GM23338 (cell line): ENCODE results near the gene HSP90AB1. TPM values are rescaled to one million over a fixed set of nuclear protein-coding genes. Genes with fewer than 3 reads are reported as not detected.

Experiments
- ATAC-seq: fragments of 200-7000 bp; cut with Tn5 transposase; 3 replicates; pipeline ENCODE4 v1.9.1; 2020
- DNase-seq: peaks from one replicate; pipeline ENCODE4 v3.0.0-alpha.2; 2015; ENCODE audit warnings: low spot score
- H2AFZ ChIP-seq: fragments of 200-600 bp; sonication (generic); 2 replicates; pipeline ENCODE4 v1.8.0; 2016; ENCODE audit warnings: antibody characterized with exemption, mild to moderate bottlenecking, moderate library complexity
- H3F3A ChIP-seq: fragments of 200-600 bp; sonication (generic); replicated peaks from 2 replicates; pipeline ENCODE4 v1.8.0; 2017; ENCODE audit warnings: antibody characterized with exemption, mixed run types, low read depth
- H3K27ac ChIP-seq: fragments of 200-600 bp; sonication (generic); 2 replicates; pipeline ENCODE4 v1.6.1; 2016; ENCODE audit warnings: low read depth
- H3K27me3 ChIP-seq: fragments of 200-600 bp; sonication (generic); 2 replicates; pipeline ENCODE4 v1.8.0; 2016; ENCODE audit warnings: mild to moderate bottlenecking, mixed run types, moderate library complexity; ENCODE audit not compliant: insufficient read depth
- H3K36me3 ChIP-seq: fragments of 200-600 bp; sonication (generic); 2 replicates; pipeline ENCODE4 v1.8.0; 2016; ENCODE audit warnings: mild to moderate bottlenecking; ENCODE audit not compliant: insufficient read depth
- H3K4me1 ChIP-seq: fragments of 200-600 bp; sonication (generic); 2 replicates; pipeline ENCODE4 v1.8.0; 2016; ENCODE audit warnings: mild to moderate bottlenecking, moderate library complexity; ENCODE audit not compliant: insufficient read depth
- H3K4me2 ChIP-seq: fragments of 200-600 bp; sonication (generic); 2 replicates; pipeline ENCODE4 v1.7.1; 2017; ENCODE audit warnings: mixed run types
- H3K4me3 ChIP-seq: fragments of 200-600 bp; sonication (generic); 2 replicates; pipeline ENCODE4 v1.6.1; 2016; ENCODE audit warnings: mixed run types
- H3K79me2 ChIP-seq: fragments of 200-600 bp; sonication (generic); replicated peaks from 2 replicates; pipeline ENCODE4 v1.8.0; 2017; ENCODE audit warnings: mild to moderate bottlenecking; ENCODE audit not compliant: insufficient read depth
- H3K9me2 ChIP-seq: fragments of 200-600 bp; sonication (generic); 2 replicates; pipeline ENCODE4 v1.8.0; 2017; ENCODE audit not compliant: insufficient read depth
- H4K20me1 ChIP-seq: fragments of 200-600 bp; sonication (generic); replicated peaks from 2 replicates; pipeline ENCODE4 v1.8.0; 2017; ENCODE audit warnings: mild to moderate bottlenecking; ENCODE audit not compliant: insufficient read depth
- H3K27ac Mint-ChIP-seq: 2 replicates; pipeline ENCODE4 v1.8.0; 2020; ENCODE audit warnings: inconsistent platforms, mild to moderate bottlenecking, moderate library complexity, mixed read lengths
- H3K27me3 Mint-ChIP-seq: 3 replicates; pipeline ENCODE4 v1.8.0; 2022; ENCODE audit warnings: low read depth, mild to moderate bottlenecking, moderate library complexity, mixed read lengths, inconsistent platforms; ENCODE audit not compliant: insufficient read depth, poor library complexity
- H3K36me3 Mint-ChIP-seq: 3 replicates; pipeline ENCODE4 v1.8.0; 2021; ENCODE audit warnings: low read depth, mild to moderate bottlenecking, inconsistent platforms, moderate library complexity, mixed read lengths
- H3K4me1 Mint-ChIP-seq: 3 replicates; pipeline ENCODE4 v1.8.0; 2020; ENCODE audit warnings: mild to moderate bottlenecking, inconsistent platforms, mixed read lengths
- H3K4me3 Mint-ChIP-seq: 3 replicates; pipeline ENCODE4 v1.8.0; 2021; ENCODE audit warnings: moderate library complexity, mild to moderate bottlenecking, inconsistent platforms, mixed read lengths
- H3K9me3 Mint-ChIP-seq: 3 replicates; pipeline ENCODE4 v1.8.0; 2020; ENCODE audit warnings: moderate library complexity, mild to moderate bottlenecking, inconsistent platforms, mixed read lengths
- CREB1 ChIP-seq: fragments of 250-450 bp; sonication (Bioruptor Pico); IDR thresholded peaks from 2 replicates; pipeline ENCODE4 v1.5.0; 2020; ENCODE audit warnings: low read depth, mild to moderate bottlenecking, moderate library complexity
- CTCF ChIP-seq, 2 experiments: fragments of 200-600 bp in 1 of 2; sonication (generic) in 1 of 2; conservative IDR thresholded peaks; 2 replicates each; pipeline versions ENCODE4 v1.5.1 to v1.6.1; 2016 to 2017; ENCODE audit warnings: antibody characterized with exemption in 2 of 2, low read depth in 2 of 2, mild to moderate bottlenecking in 2 of 2, moderate library complexity in 1 of 2
- ETS1 ChIP-seq: IDR thresholded peaks from 2 replicates; pipeline ENCODE4 v1.6.1; 2016; ENCODE audit warnings: antibody characterized with exemption
- EZH2 ChIP-seq: fragments of 200-600 bp; sonication (generic); IDR thresholded peaks from one replicate; pipeline ENCODE4 v1.8.0; 2017; ENCODE audit warnings: antibody characterized with exemption, mild to moderate bottlenecking, low read depth; ENCODE audit not compliant: unreplicated experiment
- EZH2phosphoT487 ChIP-seq: fragments of 200-600 bp; sonication (generic); IDR thresholded peaks from one replicate; pipeline ENCODE4 v1.8.1; 2018; ENCODE audit warnings: antibody characterized with exemption; ENCODE audit not compliant: unreplicated experiment
- JUNB ChIP-seq: IDR thresholded peaks from one replicate; pipeline ENCODE4 v1.6.1; 2016; ENCODE audit warnings: antibody characterized with exemption; ENCODE audit not compliant: unreplicated experiment
- NANOG ChIP-seq: IDR thresholded peaks from 2 replicates; pipeline ENCODE4 v1.6.1; 2016; ENCODE audit warnings: antibody characterized with exemption, borderline replicate concordance
- POLR2AphosphoS5 ChIP-seq: IDR thresholded peaks from 2 replicates; pipeline ENCODE4 v1.6.1; 2016; ENCODE audit warnings: antibody characterized with exemption, low read depth
- REST ChIP-seq: IDR thresholded peaks from one replicate; pipeline ENCODE4 v1.6.1; 2018; ENCODE audit warnings: antibody characterized with exemption; ENCODE audit not compliant: unreplicated experiment
- STAT1 ChIP-seq: IDR thresholded peaks from one replicate; pipeline ENCODE4 v1.6.1; 2016; ENCODE audit warnings: antibody characterized with exemption; ENCODE audit not compliant: unreplicated experiment
- ZNF114 ChIP-seq: fragments of 250-450 bp; sonication (Bioruptor Pico); IDR thresholded peaks from 2 replicates; pipeline ENCODE4 v1.5.0; 2020; ENCODE audit warnings: mild to moderate bottlenecking, moderate library complexity
- ZNF331 ChIP-seq: fragments of 250-450 bp; sonication (Bioruptor Pico); IDR thresholded peaks from 2 replicates; pipeline ENCODE4 v1.5.0; 2020; ENCODE audit warnings: low read depth, mild to moderate bottlenecking, moderate library complexity
- ZNF462 ChIP-seq: fragments of 250-450 bp; sonication (Bioruptor Pico); IDR thresholded peaks from 2 replicates; pipeline ENCODE4 v1.5.0; 2020; ENCODE audit warnings: mild to moderate bottlenecking, moderate library complexity
- polyA plus RNA-seq: library from polyadenylated mRNA; unstranded; fragments of >200 nt; fragmentation: Nextera tagmentation; extraction: Ambion mirVana; gene quantifications from 2 replicates; pipeline ENCODE4 v1.2.1, GENCODE V29; 2016
- total RNA-seq: library from RNA; depleted of rRNA; stranded (reverse); fragments of >200 nt; shearing (Covaris generic); gene quantifications from 2 replicates; pipeline ENCODE4 v1.2.3, GENCODE V29; 2014

HSP90AB1 gene
- total and polyA plus RNA-seq, 2 experiments from 2014 or later, result 1,425 to 2,361 TPM

- peaks cover 6% of the 10 kb centered on the region; the same call in 2 of the 3 replicates for H3K36me3 Mint-ChIP-seq
- DNase-seq (no peak), ATAC-seq (no peak)
- H3K4me2 ChIP-seq, result no peak overlapping the region
- H3K4me1 Mint-ChIP-seq, result peaks cover 37% of the 10 kb centered on the region
- H3K9me2 ChIP-seq, result no peaks in the 10 kb centered on the region
- H3K27ac ChIP-seq, result no peak overlapping the region
- H3K27me3 ChIP-seq, result peaks cover 48% of the 10 kb centered on the region
- H4K20me1 ChIP-seq, result no peaks in the 10 kb centered on the region
- H3K4me1 ChIP-seq, result peaks cover 14% of the 10 kb centered on the region
- TF ChIP-seq REST, result no peak
- no peak for TF ChIP-seq ZNF462 (CRISPR knock-in tag)
- no peak for TF ChIP-seq ETS1
- no peak for TF ChIP-seq CTCF (conservative IDR thresholded peaks at IDR 0.05; ENCODE audit: low read depth in 2 of 2)
- TF ChIP-seq ZNF331 (CRISPR knock-in tag), result no peak
- no peak for TF ChIP-seq STAT1
- no peak for TF ChIP-seq CREB1
- no peak for TF ChIP-seq JUNB
- no peak for TF ChIP-seq EZH2phosphoT487
- no peak for TF ChIP-seq POLR2AphosphoS5
- TF ChIP-seq NANOG, result no peak
- TF ChIP-seq ZNF114, result no peak
- TF ChIP-seq EZH2, result no peak
- no peak overlapping the region for H2AFZ ChIP-seq
- H3K4me3 Mint-ChIP-seq, result no peak overlapping the region; the same call in 2 of the 3 replicates
- 0 out of 2 replicates have a peak, but pooled peaks cover 22% of the 10 kb centered on the region for H3F3A ChIP-seq
- no peaks in the 10 kb centered on the region for H3K36me3 ChIP-seq
- H3K27me3 Mint-ChIP-seq, result peaks cover 43% of the 10 kb centered on the region
- H3K4me3 ChIP-seq, result no peak overlapping the region
- H3K79me2 ChIP-seq, result no peaks in the 10 kb centered on the region
- H3K9me3 Mint-ChIP-seq, result no peaks in the 10 kb centered on the region
- H3K27ac Mint-ChIP-seq, result no peak overlapping the region
These were observed 26.2 kb downstream of the HSP90AB1 start for GRCh38 chr6:44272999-44273566.
